GM21515 (cell line): ENCODE data around the gene GTSE1.

ENCODE experiments used
- ATAC-seq: cut with Tn5 transposase; IDR thresholded peaks from one replicate; pipeline ENCODE4 v1.9.1; 2021; ENCODE audit not compliant: unreplicated experiment

The GTSE1 gene

DNA sequence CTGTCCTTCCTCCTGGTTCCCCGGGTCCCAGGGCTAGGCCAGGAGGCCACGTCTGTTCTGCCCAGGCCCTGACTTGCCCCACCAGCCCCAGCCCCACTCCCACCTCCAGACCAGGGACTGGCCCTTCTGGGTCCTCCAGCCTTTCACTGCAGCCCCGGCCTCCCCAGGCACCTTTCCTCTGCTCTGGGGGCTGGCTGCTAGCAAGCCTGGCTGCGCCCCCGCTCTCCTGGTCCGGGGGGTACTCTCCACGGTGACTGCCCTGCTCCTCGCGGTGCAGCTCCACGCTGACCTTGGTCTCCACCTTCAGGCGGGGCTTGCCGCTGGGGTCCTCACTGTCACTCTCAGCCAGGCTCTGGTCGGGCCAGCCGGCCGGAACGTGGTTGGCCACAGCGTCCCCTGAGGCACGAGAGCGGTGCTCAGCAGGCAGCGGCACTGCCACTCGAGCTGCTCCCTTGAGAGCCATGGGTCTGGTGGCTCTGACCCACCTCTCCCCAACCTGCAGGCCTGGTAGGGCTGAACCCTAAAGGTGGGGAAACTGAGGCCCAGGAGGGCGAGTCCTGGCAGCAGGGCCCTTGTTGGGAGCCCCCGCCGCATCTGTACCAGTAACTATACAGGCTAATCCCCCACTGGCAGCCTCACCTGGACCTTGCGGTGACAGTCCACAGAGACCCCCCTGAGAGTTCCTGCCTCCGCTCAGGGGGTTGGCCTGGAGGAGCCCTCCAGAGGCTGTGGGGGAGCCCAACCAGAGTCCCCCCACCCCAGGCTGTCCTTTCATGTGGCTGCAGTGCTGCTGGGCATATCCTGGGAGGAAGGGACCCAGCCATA is 67.9 kb downstream of the GTSE1 start:
- no peak for ATAC-seq

DNA sequence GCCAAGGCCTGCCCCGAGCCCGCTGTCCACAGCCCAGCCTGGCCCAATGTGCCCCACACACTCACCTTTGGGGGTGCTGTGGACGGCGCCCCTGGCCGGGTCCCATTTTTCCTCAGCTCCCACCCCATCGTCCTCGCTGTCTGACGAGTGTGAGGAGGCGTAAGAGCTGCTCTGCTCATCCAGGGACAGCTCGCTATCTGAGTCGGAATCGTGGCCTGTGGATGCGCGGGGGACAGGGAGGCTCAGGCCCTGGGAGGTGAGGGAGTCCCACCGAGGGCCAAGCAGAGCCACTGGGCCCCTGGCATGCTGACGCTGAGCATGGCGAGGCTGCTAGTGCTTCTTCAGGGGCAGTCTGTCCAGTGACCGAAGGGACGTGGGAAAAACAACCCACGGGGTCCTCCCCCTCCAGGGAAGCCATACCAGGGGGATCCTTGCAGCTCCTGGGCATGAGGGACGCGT is 68.5 kb downstream of the GTSE1 start:
- ATAC-seq: no peak

DNA sequence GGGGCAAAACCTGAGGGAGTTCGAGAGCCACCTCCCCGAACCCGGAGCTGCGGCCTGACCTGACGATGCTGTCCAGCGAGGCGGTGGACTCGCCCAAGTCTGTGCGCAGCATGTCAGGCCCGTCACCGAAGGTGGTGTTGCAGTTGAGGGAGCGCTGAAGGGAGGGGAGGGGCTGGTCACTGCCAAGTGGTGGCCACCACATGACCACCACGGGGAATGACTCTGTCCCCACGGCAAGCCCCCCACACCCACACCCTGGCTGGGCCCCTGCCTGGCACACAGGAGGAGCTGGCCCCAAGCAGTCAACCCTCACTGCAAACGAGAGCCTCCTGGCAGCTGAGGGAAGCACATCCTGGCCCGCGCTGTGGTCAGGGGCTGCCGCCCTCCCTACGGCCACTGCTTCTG is 69.7 kb downstream of the GTSE1 start:
- no peak for ATAC-seq

DNA sequence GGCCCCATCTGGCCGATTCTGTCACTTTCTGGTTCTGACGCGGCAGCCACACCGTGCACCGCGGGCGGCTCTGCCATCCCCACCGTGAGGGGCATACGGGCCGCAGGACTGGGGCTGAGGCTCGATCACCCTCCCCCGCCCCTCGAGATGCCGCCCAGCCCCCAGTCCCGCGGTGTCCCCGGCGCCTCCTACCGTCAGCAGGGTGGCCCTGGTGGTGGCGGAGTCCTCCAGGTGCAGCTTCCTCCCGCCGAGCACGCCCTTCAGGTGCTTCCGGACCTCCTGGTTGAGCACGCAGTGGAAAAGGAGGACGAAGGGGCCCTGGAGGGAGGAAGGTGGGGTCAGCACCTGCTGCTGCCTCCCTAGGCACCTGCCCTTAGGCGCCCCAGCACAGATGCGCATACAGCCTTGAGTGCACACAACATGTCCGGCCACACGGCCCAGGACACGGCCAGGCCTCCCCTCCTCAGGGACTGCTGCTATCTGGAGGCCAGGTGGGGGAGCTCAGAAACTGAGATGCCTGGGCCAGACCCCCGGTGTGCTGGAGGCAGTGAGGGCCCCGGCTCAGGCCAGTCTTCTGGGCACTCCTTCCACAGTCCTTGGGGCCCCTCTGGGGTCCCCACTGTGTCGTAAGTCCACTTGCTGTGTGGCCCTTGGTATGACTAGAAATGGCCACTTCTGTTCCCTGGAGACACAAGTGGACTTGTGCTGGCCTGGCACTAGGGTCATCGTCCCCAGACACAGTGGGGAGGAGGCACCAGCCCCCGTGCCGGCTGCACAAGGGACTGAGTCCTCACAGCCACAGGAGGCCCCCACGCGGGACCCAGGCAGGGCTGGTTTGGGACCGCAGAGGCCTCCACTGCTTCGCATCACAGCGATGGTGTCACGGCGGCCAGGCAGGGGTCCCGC is 70.4 kb downstream of the GTSE1 start:
- ATAC-seq: no peak

DNA sequence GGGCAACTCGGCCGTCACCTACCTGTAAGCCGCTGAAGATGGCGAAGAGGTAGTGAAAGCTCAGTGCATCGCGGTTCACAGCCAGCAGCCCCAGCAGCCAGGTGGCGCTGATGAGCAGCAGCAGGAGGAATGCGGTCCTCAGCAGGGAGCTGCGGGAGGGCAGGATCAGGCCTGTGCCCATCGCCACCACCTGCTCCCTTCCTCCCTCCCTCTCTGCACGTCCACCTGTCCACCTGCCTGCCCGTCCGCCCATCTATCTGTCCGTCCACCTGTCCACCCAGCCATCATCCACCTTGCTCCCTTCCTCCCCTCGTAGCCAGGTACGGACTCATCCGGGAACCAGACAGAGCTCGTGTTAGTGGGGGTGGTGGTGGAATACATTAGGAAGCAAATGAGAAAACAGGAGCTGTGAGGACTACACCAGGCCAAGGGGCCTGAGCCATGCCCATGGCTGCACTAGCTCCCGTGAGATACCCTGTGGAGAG is 71.1 kb downstream of the GTSE1 start:
- no peak for ATAC-seq

DNA sequence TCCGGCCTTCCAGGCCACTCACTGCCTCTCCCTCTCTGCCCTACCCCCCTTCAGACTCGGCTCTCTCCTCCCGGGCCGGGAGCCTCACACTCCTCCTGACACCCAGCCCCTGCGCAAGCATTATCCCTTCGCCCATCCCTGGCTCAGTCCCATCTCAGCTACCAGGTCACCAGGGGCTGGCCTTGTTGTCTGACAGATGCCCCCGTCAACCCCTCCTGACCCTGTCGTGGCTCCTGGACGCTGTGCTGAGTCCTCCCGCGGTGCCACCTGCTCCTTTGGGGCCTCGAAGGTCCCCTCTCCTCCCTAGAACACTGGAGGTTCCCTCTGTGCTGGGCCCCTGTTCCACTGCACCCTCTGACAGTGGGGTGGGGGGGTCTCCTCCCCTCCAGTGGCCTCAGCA is 71.8 kb downstream of the GTSE1 start:
- no peak for ATAC-seq

DNA sequence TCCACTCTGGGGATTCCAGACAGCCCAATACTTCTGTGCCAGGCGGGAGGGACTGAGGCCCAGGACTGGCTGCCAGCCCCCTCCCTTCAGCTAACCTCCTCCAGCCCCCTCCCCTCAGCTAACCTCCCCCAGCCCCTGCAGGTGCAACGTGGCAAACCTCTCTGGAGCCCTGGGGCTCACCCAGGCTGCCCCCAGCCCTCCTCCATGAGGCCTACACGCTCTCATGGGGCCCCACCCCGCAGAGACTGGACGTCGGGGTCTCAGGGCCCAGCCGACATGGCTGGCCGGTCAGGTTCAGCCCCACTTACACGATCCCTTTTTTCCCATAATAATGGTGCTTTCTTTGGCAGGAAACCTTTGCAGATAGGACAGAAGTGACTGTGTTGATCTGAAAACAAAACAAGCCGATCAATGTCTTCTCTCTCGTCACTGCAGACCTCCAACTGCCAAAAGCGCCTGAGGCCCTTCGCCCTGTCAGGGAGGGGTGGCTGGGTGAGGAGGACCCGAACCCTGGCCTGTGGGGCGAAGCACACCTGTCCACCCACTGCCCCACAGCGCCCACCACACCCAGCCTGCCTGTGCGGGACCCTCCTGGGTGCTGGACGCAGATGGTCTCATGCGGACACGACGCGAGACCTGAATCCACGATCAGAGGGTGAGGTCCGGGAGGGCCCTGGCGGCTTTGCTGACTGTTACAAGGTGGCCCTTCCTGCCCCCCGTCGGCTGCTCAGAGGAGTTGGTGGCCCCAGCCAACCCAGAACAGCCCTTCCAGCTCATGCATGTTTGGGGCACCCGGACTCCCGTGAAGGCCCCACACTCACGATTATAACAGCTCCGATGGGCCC is 72.4 kb downstream of the GTSE1 start:
- no peak for ATAC-seq

DNA sequence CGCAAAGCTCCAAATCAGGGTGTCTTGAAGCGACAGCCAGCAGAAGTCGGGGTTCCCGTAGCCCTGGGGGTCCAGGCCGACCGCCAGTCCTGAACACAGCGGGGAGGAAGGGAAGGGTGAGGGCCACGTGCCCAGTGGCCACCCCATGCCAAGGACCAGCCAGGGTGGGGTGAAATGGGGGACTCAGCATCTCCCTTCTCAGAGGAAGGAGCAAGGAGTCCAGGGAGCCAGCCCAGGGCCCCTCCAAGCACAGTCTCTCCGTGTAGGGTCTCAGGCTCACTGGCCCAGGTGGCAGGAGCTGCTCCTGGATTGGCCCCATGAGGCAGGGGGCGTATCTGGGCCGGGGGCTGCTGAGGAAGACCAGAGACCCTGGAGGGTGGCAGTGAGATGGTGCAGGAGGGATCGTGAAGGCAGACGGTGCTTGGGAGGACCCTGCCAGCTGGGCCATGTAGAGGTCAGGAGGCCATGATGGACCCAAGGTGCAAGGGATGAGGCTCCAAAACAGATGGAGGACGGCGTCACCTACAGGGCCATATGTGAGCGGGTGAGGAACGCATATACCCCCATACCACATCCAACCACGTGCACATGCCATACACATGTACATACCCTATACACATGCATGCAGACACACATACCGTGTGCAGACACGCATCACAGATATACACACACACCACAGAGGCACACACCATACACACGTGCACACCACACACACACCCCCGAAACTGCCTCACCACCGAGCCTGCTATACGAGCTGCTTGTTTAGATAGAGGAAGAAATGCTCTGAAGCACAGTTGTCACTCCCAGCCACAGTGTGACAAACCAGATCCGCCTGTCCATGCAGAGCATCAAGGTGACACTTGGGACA is 73.3 kb downstream of the GTSE1 start:
- ATAC-seq: no peak

DNA sequence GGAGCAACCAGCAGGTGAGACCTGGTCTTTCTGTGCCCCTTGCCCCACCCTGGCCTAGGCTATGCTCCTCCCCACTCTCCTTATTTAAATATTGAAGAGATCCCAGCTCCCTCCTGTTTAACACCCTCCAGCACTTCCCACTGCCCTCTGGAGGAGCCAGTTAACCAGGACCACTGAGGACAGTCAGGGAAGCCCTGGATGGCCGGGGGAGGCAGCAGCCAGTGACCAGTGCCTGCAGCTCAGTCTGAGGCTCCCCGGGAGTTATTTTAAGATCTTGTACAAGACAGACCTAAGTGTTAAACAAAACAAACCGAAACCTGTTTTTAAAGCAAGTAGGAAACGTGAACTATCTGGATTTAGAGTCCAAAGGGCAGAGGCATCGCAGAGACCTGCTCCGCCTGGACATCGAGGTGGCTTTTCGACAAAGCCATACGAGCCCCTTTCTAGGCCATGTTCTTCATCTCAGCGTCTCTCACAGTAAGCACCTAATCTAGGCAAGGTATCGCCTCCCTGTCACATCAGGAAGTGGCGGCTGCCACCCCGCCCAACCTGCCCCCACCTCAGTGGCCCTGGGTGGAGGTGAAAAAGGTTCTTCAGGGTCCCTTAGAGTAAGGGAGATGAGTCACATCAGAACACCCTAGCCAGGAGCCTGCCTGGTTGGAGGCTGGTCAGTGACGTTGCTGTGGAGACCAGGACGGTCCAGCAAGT is 74.1 kb downstream of the GTSE1 start:
- no peak for ATAC-seq

DNA sequence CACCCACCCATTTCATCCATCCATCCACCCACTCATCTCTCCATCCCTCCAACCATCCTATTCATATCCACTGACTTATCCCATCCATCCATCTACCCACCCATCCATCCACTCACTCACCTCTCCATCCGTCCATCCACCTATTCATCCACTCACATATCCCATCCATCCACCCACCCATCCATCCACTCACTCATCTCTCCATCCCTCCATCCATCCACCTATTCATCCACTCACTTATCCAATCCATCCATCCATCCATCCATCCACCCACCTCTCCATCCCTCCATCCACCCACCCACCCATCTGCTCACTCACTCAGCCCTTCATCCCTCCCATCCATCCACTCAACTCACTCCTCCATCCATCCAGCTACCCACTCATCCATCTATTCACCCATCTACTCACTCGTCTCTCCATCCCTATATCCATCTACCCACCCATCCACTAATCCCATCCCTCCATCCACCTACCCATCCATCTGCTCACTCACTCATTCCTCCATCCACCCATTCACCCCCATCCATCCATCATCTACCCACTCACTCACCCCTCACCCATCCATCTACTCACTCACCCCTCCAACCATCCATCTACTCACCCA is 75.1 kb downstream of the GTSE1 start:
- ATAC-seq: no peak

DNA sequence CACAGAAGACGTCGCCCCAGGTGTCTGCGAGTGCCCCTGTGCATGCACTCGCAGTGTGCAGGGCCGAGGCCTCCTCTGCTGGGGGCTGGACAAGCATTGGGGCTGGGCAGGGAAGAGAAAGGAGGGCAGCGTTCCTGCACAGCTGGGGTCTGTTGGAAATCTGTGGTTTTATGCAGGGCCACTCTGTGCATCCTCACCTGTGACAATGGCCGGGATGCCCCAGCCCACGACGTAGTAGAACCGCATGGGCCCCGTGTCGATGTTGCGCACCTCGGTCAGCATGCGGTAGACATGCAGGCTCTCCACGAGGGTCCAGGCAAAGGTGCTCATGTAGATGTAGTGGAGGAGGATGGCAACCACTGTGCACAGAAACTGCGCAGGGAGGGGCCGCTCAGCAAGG is 76.0 kb downstream of the GTSE1 start:
- no peak for ATAC-seq

DNA sequence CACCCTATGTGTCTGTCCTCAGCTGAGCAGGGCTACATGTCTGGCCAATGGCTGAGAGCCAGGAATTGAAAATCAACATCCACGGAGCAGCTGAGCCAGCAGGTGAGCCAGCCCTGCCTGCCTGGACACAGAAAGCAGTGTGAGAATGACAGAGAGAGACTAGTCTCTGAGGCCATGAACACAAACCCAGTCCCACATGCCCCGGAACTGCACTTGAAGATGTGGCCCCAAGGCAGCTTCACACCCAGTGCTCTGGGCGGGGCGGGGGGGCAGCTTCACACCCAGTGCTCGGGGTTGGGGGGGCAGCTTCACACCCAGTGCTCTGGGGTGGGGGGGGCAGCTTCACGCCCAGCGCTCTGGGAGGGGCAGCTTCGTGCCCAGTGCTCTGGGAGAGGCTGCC is 76.5 kb downstream of the GTSE1 start:
- ATAC-seq: no peak

DNA sequence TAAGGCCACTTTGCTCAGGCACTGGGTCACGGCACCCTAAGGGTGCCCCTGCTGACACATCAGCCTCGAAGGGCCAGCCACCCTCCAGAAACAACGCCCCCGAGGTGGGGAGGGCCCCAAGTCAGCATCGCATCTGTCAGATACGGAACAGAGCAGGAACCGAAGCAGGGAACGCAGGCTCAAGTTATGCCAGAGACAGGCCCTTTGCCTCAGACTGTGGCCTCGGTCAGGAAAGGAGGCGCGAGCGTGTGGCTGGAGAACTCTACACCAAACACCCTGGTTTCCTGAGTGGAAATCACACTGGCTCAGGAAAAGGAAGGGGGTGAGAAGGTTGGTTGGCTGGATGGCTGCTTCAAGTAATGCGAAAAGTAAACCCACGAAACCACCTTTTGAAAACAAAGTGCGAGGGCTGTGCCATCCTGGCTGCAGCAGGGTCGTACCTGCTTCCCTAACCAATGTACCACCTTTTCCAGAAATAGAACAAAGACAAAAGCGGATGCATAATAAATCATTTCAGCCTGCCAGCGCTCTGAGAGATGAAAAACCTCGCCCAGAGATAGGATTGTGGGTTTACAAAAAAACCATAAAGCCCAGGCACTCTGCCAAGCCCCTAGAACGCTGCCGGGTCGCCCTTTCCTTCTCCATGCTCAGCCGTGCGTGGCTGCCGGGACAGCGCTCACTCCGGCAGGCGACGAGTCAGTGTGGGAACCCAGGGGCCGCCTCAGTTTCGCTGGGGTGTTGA is 77.4 kb downstream of the GTSE1 start:
- no peak for ATAC-seq

DNA sequence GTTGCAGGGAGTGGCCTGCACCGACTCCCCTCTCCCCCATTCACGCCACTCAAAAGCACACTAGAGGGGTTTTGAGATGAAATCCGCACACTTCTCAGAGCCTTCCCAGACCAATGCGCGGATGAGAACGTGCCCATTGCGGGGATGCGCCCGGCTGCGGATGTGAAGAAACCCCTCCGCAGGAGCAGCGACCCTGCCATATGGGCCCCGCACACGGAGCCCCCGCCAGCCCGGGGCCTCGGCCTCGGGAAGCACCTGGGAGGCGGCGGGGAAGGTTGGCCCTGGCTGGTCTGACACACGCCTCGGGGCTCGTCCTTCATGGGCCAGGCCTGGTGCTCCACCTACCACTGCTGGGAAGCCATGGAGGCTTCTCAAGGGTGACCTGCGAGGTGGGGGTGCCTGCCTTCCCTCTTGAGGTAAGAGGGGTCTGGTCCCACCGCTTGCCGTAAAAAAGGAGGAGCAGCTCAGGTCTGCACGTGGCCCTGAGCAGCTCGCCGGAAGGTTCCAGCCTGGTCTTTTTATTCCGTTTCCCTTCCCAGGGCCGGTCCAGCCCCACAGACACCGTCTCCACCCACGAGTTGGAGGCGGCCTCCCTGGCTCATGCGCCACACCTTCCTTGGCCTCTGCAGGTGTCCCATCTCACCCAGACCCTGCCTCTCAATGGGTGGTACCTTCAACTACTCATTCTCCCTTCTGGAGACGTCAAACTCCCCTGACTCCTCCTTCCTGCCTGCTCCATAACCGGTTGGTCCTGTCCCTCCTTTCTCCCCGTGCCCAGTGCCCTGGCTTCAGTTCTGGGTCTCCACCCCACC is 78.2 kb downstream of the GTSE1 start:
- no peak for ATAC-seq

DNA sequence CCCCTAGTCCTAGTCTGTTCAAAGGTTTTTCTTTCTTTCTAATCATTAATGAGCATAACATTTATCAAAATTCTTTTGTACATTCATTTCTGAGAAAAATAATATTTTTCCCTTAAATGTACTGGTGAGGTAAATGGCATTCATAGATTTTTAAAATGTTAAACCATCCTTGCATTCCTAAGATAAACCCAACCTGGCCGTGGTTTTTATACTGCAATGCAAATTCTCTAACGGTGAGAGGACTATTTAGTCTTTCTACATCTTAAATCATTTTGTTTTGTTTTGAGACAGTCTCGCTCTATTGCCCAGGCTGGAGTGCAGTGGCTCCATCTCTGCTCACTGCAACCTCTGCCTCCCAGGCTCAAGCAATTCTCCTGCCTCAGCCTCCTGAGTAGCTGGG is 79.4 kb downstream of the GTSE1 start:
- no peak for ATAC-seq

DNA sequence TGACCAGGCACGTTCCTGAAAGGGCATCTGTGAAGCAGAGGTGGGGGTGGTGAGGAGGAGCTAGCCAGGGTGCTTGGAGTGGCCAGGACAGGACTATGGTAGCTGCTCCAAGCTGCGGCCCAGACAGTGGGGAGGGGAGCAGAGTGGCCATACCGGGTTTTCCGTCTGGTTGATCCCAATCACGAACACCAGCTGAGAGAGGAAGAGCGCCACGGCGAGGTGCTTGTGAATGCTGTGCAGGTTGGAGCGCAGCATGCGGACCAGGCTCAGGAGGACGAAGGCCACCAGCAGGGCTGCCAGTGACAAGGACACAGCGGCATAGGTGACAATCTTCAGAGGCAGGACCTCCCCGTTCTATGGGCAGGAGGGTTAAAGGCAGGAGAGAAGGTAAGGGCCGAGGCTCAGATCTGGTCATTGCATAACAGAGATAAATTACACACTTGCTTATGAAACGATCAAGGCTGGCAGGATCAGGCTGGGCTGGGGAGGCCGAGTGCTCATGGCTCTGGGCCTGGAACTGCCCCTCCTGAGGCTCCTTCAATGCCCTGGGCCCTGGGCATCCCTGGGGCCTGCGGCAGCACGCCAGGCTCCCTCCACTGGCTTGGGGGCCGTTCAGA is 80.3 kb downstream of the GTSE1 start:
- ATAC-seq: no peak
